G401 (cell line): ENCODE data around the gene CYP2W1. TPM values are rescaled to one million over a fixed set of nuclear protein-coding genes. Genes with fewer than 3 reads are reported as not detected.
"Not testable (repeated sequence)": the region's sequence is repeated elsewhere in the genome, so short reads cannot be mapped to it uniquely, and the experiment has no call there.

Experiments used
- DNase-seq: peaks from one replicate; pipeline ENCODE4 v3.0.0-alpha.2; 2015; ENCODE audit warnings: low spot score
- in situ Hi-C: cut with HindIII; loops from 2 replicates; pipeline ENCODE4 v1.10.0; 2016; ENCODE audit warnings: low sequenced_read_pairs, mixed read lengths
- total RNA-seq: library from RNA; depleted of rRNA; stranded (reverse); fragments of >200 nt; shearing (Covaris generic); gene quantifications from 2 replicates; pipeline ENCODE4 v1.2.3, GENCODE V29; 2014

Gene CYP2W1
- total RNA-seq, 1 experiment from 2014 or later, result 0.34 TPM

- in situ Hi-C loops, result no loop called here
- no peak for DNase-seq
Measured at GRCh38 chr7:991729-992656, 9.0 kb downstream of the CYP2W1 start.

- in situ Hi-C loops, result no loop called here
Measured at GRCh38 chr7:992709-993607, 10.0 kb downstream of the CYP2W1 start.

GRCh38 chr7:994592-995308, 11.8 kb downstream of the CYP2W1 start:
- DNase-seq, result no peak
- in situ Hi-C loops, result no loop called here

More at GRCh38 chr7:992709-993607, 10.0 kb downstream of the CYP2W1 start:
- peak; percentile 97 for DNase-seq

GRCh38 chr7:995571-995970, 12.6 kb downstream of the CYP2W1 start:
- no peak for DNase-seq
- in situ Hi-C loops, result no loop called here

GRCh38 chr7:996079-996872, 13.3 kb downstream of the CYP2W1 start:
- in situ Hi-C loops, result no loop called here
- no peak for DNase-seq

GRCh38 chr7:997404-998395, 14.7 kb downstream of the CYP2W1 start:
- DNase-seq, result peak; percentile 64
- in situ Hi-C loops, result no loop called here

- no peak for DNase-seq
- in situ Hi-C loops, result no loop called here
Measured at GRCh38 chr7:999149-999879, 16.3 kb downstream of the CYP2W1 start.

- in situ Hi-C loops, result no loop called here
- no peak for DNase-seq
Measured at GRCh38 chr7:999941-1000935, 17.3 kb downstream of the CYP2W1 start.

- DNase-seq, in situ Hi-C loops: not testable (repeated sequence)
Measured at GRCh38 chr7:1001069-1001770, 18.2 kb downstream of the CYP2W1 start.

GRCh38 chr7:1002026-1002425, 19.0 kb downstream of the CYP2W1 start:
- in situ Hi-C loops, DNase-seq: not testable (repeated sequence)

- in situ Hi-C loops, DNase-seq: not testable (repeated sequence)
Measured at GRCh38 chr7:1002445-1002844, 19.5 kb downstream of the CYP2W1 start.

- no peak for DNase-seq
- in situ Hi-C loops, result no loop called here
Measured at GRCh38 chr7:1004018-1004852, 21.3 kb downstream of the CYP2W1 start.

GRCh38 chr7:1005303-1005702, 22.3 kb downstream of the CYP2W1 start:
- in situ Hi-C loops, result no loop called here
- DNase-seq, result no peak

- DNase-seq, result no peak
- in situ Hi-C loops, result no loop called here
Measured at GRCh38 chr7:1007901-1008300, 24.9 kb downstream of the CYP2W1 start.
